Glutamatergic neuron (in vitro differentiated cells): Measurements from ENCODE around the gene MARCHF10. TPM values are rescaled to one million over a fixed set of nuclear protein-coding genes. Genes with fewer than 3 reads are reported as not detected.

ENCODE experiments used
- DNase-seq: peaks from one replicate; pipeline ENCODE4 v3.0.0; 2022
- H3K27ac Mint-ChIP-seq: one replicate; pipeline ENCODE4 v1.8.0; 2020; ENCODE audit warnings: mild to moderate bottlenecking, mixed read lengths, inconsistent platforms; ENCODE audit not compliant: unreplicated experiment
- H3K27me3 Mint-ChIP-seq: one replicate; pipeline ENCODE4 v1.8.0; 2020; ENCODE audit warnings: mild to moderate bottlenecking, moderate library complexity, mixed read lengths, inconsistent platforms; ENCODE audit not compliant: unreplicated experiment
- H3K36me3 Mint-ChIP-seq: one replicate; pipeline ENCODE4 v1.8.0; 2020; ENCODE audit warnings: mild to moderate bottlenecking, mixed read lengths, inconsistent platforms; ENCODE audit not compliant: unreplicated experiment
- H3K4me1 Mint-ChIP-seq: one replicate; pipeline ENCODE4 v1.8.0; 2020; ENCODE audit warnings: mild to moderate bottlenecking, low read depth, mixed read lengths, inconsistent platforms; ENCODE audit not compliant: unreplicated experiment
- H3K4me3 Mint-ChIP-seq: one replicate; pipeline ENCODE4 v1.8.0; 2020; ENCODE audit warnings: mild to moderate bottlenecking, mixed read lengths, inconsistent platforms; ENCODE audit not compliant: unreplicated experiment
- H3K9me3 Mint-ChIP-seq: one replicate; pipeline ENCODE4 v1.8.0; 2020; ENCODE audit warnings: mild to moderate bottlenecking, moderate library complexity, mixed read lengths, inconsistent platforms; ENCODE audit not compliant: unreplicated experiment
- total RNA-seq: library from RNA; stranded (reverse); fragmentation: NEBNext Ultra II Directional; extraction: Animal tissue kit (Norgen Biotek cat#: 25700); gene quantifications from one replicate; pipeline ENCODE4 v1.2.1, GENCODE V29; 2021; ENCODE audit not compliant: unreplicated experiment
- TF ChIP-seq, protein P1 (sequence below): fragments of 200-600 bp; sonication (generic); IDR thresholded peaks from one replicate; pipeline ENCODE4 v1.5.0; 2021; ENCODE audit not compliant: partially characterized antibody, unreplicated experiment

The MARCHF10 gene
- total RNA-seq, 1 donor from 2014 or later = not detected

GRCh38 chr17:62665599-62665998, 142.5 kb downstream of the MARCHF10 start:
- no peak overlapping the region for H3K4me3 Mint-ChIP-seq
- TF ChIP-seq, protein P1, sequence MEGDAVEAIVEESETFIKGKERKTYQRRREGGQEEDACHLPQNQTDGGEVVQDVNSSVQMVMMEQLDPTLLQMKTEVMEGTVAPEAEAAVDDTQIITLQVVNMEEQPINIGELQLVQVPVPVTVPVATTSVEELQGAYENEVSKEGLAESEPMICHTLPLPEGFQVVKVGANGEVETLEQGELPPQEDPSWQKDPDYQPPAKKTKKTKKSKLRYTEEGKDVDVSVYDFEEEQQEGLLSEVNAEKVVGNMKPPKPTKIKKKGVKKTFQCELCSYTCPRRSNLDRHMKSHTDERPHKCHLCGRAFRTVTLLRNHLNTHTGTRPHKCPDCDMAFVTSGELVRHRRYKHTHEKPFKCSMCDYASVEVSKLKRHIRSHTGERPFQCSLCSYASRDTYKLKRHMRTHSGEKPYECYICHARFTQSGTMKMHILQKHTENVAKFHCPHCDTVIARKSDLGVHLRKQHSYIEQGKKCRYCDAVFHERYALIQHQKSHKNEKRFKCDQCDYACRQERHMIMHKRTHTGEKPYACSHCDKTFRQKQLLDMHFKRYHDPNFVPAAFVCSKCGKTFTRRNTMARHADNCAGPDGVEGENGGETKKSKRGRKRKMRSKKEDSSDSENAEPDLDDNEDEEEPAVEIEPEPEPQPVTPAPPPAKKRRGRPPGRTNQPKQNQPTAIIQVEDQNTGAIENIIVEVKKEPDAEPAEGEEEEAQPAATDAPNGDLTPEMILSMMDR = no peak
- H3K27ac Mint-ChIP-seq = no peak overlapping the region
- peaks cover 11% of the 10 kb centered on the region for H3K4me1 Mint-ChIP-seq
- peaks cover 4% of the 10 kb centered on the region for H3K9me3 Mint-ChIP-seq
- peaks cover 10% of the 10 kb centered on the region for H3K36me3 Mint-ChIP-seq
- DNase-seq = no peak
- H3K27me3 Mint-ChIP-seq = peaks cover 4% of the 10 kb centered on the region

DNA sequence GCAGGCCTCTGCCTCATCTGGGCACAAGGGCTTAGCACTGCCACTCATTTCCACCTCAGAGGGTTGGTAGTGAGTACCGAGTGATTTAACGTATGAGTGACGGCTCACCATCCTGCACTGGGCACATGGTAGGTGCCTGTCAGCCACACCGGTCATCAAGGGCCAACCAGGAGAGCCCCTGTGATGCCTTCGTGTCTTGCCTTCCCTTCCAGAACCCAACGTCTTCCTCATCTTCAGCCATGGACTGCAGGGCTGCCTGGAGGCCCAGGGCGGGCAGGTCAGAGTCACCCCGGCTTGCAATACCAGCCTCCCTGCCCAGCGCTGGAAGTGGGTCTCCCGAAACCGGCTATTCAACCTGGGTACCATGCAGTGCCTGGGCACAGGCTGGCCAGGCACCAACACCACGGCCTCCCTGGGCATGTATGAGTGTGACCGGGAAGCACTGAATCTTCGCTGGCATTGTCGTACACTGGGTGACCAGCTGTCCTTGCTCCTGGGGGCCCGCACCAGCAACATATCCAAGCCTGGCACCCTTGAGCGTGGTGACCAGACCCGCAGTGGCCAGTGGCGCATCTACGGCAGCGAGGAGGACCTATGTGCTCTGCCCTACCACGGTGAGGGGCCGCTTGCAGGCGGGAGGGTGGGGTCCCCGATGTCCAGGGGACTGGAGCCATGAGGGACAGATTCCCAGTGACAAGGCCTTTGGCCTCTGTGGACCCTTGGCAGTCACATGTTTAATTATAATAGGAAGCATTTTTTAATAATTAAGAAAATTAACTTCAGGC, 143.6 kb downstream of the MARCHF10 start:
- peaks cover 14% of the 10 kb centered on the region for H3K36me3 Mint-ChIP-seq
- H3K27me3 Mint-ChIP-seq = peaks cover 4% of the 10 kb centered on the region
- no peak overlapping the region for H3K27ac Mint-ChIP-seq
- H3K4me1 Mint-ChIP-seq = peaks cover 11% of the 10 kb centered on the region
- TF ChIP-seq, protein P1 = no peak
- DNase-seq = no peak
- peaks cover 4% of the 10 kb centered on the region for H3K9me3 Mint-ChIP-seq
- no peak overlapping the region for H3K4me3 Mint-ChIP-seq

DNA sequence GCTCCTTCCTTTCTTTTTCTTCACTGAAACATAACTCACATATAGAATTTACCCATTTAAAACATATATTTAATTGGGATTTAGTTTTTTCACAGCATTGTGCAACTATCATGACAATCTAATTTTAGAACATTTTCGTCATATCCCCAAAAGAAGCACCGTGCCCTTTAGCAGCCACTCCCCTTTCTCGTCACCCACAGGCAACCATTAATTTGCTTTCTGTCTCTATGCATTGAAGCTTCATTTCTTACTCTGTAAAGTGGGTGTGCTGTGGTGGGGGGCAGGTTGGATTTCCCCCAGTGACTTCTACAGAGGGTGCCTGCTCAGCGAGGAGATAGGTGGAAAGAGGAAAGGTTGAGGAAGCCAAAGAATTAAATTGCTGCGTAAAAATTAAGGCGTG, 144.8 kb downstream of the MARCHF10 start:
- Mint-ChIP-seq H3K4me1 (peaks cover 4% of the 10 kb centered on the region), H3K27ac (no peak overlapping the region), H3K4me3 (no peak overlapping the region), H3K27me3 (peaks cover 7% of the 10 kb centered on the region), H3K9me3 (peaks cover 6% of the 10 kb centered on the region), H3K36me3 (peaks cover 14% of the 10 kb centered on the region)
- TF ChIP-seq, protein P1 = no peak
- DNase-seq = no peak

- no peak for DNase-seq
- H3K27ac Mint-ChIP-seq = no peak overlapping the region
- peaks cover 14% of the 10 kb centered on the region for H3K36me3 Mint-ChIP-seq
- TF ChIP-seq, protein P1 = no peak
- peaks cover 7% of the 10 kb centered on the region for H3K27me3 Mint-ChIP-seq
- H3K4me1 Mint-ChIP-seq = peaks cover 7% of the 10 kb centered on the region
- H3K9me3 Mint-ChIP-seq = peaks cover 8% of the 10 kb centered on the region
- no peak overlapping the region for H3K4me3 Mint-ChIP-seq
Measured at GRCh38 chr17:62662855-62663254, 145.3 kb downstream of the MARCHF10 start.

DNA sequence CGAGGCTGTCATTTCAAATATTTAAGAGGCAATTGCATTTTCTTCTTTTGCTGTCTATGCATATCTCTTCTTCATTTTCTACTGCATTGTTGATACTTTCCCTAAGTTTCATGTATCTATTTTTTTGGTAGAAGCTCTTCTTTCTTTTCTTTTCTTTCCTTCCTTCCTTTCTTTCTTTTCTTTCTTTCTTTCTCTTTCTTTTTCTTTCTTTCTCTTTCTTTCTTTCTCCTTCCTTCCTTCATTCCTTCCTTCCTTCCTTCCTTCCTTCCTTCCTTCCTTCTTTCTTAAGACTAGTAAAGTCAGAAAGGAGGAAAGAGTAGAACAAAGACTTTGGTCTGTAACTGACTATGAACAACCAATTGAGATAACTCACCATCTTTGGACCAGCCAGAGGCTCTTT, 146.8 kb downstream of the MARCHF10 start:
- DNase-seq = no peak
- Mint-ChIP-seq H3K27ac (no peak overlapping the region), H3K4me3 (no peak overlapping the region), H3K4me1 (peaks cover 4% of the 10 kb centered on the region), H3K36me3 (peaks cover 14% of the 10 kb centered on the region), H3K9me3 (peaks cover 9% of the 10 kb centered on the region), H3K27me3 (peaks cover 4% of the 10 kb centered on the region)
- TF ChIP-seq, protein P1 = no peak
